Suprapubic skin (tissue), 3 donors: ENCODE measurements around the gene PDILT.

Experiments used
- EP300 ChIP-seq: sonication (generic); formaldehyde crosslinking; IDR thresholded peaks from one replicate; pipeline ENCODE4 v1.6.1; 2017; ENCODE audit warnings: antibody characterized with exemption
- TF ChIP-seq, protein P1 (sequence below), 2 donors: fragments of 200-600 bp in 1 of 2; fragments of 450-650 bp in 1 of 2; sonication (generic) in 1 of 2; IDR thresholded peaks; one replicate each; pipeline ENCODE4 v1.5.1; 2016 to 2019; ENCODE audit warnings: antibody characterized with exemption in 2 of 2, mild to moderate bottlenecking in 1 of 2, moderate library complexity in 1 of 2

GRCh38 chr16:20396846-20397467 is 7.6 kb downstream of the PDILT start:
- TF ChIP-seq, protein P1, sequence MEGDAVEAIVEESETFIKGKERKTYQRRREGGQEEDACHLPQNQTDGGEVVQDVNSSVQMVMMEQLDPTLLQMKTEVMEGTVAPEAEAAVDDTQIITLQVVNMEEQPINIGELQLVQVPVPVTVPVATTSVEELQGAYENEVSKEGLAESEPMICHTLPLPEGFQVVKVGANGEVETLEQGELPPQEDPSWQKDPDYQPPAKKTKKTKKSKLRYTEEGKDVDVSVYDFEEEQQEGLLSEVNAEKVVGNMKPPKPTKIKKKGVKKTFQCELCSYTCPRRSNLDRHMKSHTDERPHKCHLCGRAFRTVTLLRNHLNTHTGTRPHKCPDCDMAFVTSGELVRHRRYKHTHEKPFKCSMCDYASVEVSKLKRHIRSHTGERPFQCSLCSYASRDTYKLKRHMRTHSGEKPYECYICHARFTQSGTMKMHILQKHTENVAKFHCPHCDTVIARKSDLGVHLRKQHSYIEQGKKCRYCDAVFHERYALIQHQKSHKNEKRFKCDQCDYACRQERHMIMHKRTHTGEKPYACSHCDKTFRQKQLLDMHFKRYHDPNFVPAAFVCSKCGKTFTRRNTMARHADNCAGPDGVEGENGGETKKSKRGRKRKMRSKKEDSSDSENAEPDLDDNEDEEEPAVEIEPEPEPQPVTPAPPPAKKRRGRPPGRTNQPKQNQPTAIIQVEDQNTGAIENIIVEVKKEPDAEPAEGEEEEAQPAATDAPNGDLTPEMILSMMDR (IDR thresholded peaks at IDR 0.05), result no peak
- TF ChIP-seq EP300, result no peak
